ENCODE measurements around the gene POPDC2. TPM values are rescaled to one million over a fixed set of nuclear protein-coding genes. Genes with fewer than 3 reads are reported as not detected.

POPDC2 gene
- total and polyA plus RNA-seq, 2 experiments from 2014 or later, result 107 to 180 TPM

DNA sequence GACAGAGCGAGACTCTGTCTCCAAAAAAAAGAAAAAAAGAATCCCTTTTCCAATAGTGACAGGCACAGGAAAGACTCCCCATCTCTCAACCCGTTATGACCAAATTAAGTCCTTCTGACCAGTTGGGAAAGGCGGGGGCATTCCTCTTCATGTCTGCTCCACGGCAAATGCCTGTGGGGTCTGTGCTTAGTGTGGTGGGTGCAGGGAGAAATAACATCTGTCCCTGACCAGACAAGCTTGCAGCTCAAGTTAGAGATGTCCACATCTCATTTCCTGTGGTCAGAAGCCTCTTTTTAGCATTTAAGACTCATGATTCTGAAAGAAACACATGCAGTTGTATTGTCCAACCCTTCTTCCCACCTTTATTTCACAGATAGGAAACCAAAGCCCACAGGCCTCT, 46.5 kb downstream of the POPDC2 start:
- H3K36me3 ChIP-seq, result no peaks in the 10 kb centered on the region
- no peak overlapping the region for H3K4me3 ChIP-seq
- no peak overlapping the region for H3K27ac ChIP-seq
- H3K9me3 ChIP-seq (ENCODE audit: low read depth), result no peaks in the 10 kb centered on the region
- no peaks in the 10 kb centered on the region for H3K27me3 ChIP-seq
- no peaks in the 10 kb centered on the region for H3K4me1 ChIP-seq (ENCODE audit: low read depth)
- DNase-seq (ENCODE audit: low read depth in 1 of 2, low spot score in 1 of 2), result no peak
- no peak for TF ChIP-seq CTCF (IDR thresholded peaks at IDR 0.05; ENCODE audit: low read depth, low read length)

DNA sequence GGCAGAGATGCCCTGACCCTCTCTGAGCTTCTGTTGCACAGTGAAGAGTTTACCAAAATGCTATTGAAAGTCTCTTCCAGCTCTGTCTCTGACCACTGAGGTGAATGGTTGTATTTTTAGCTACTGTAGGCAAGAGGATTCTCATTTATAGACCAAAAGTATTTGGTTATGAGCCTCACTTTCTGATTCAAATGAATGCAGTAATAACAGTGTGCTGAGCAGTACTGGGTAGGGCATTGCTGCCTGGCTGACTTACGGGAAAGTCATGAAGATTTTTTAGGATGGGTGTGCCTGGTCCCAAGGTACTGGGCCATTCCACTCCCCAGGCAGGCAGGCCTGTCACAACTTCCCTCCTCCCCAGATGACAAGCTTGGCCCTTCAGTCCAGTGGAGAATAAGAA, 47.2 kb downstream of the POPDC2 start:
- no peak for DNase-seq (ENCODE audit: low read depth in 1 of 2, low spot score in 1 of 2)
- no peak for TF ChIP-seq CTCF (IDR thresholded peaks at IDR 0.05; ENCODE audit: low read depth, low read length)
- Histone ChIP-seq H3K27me3 (no peaks in the 10 kb centered on the region), H3K36me3 (no peaks in the 10 kb centered on the region), H3K4me1 (ENCODE audit: low read depth) (no peaks in the 10 kb centered on the region), H3K27ac (no peak overlapping the region), H3K4me3 (no peak overlapping the region), H3K9me3 (ENCODE audit: low read depth) (no peaks in the 10 kb centered on the region)

DNA sequence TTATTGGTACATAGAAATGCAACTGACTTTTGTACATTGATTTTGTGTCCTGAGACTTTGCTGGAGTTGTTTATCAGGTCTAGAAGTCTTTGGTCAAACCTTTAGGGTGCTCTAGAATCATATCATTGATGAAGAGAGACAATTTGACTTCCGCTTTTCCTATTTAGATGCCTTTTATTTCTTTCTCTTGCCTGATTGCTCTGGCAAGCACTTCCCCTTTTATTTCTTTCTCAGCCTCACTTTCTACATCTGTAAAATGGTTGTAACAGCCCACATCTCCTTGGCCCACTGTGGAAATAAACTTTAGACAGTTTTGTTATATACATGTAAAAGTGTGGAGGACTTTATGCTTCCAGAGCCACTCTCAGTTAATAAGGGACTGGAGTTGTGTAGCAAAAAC, 48.7 kb downstream of the POPDC2 start:
- H3K4me1 ChIP-seq (ENCODE audit: low read depth), result no peaks in the 10 kb centered on the region
- no peak for TF ChIP-seq CTCF (IDR thresholded peaks at IDR 0.05; ENCODE audit: low read depth, low read length)
- DNase-seq (ENCODE audit: low read depth in 1 of 2, low spot score in 1 of 2), result no peak
- H3K27ac ChIP-seq, result no peak overlapping the region
- H3K36me3 ChIP-seq, result no peaks in the 10 kb centered on the region
- no peaks in the 10 kb centered on the region for H3K27me3 ChIP-seq
- no peaks in the 10 kb centered on the region for H3K9me3 ChIP-seq (ENCODE audit: low read depth)
- H3K4me3 ChIP-seq, result no peak overlapping the region

DNA sequence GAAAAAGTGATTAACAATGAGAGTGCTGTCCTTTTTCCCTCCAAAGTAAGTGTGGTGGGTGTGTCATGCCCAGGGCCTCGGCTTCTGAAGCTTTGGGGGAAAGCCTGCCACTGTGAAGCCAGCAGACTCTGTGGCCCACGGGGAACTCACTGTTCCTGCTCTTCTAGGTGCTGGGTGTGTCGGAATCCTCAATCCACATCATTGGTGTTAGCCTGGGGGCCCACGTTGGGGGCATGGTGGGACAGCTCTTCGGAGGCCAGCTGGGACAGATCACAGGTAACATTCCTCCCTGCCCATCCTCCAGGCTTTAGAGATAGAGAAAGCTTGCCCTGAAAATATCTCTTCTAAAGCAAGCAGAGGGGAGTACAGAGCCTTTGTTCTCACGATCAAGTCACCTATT, 51.1 kb downstream of the POPDC2 start:
- TF ChIP-seq CTCF (IDR thresholded peaks at IDR 0.05; ENCODE audit: low read depth, low read length), result no peak
- H3K9me3 ChIP-seq (ENCODE audit: low read depth), result no peaks in the 10 kb centered on the region
- no peaks in the 10 kb centered on the region for H3K27me3 ChIP-seq
- H3K36me3 ChIP-seq, result no peaks in the 10 kb centered on the region
- no peak for DNase-seq (ENCODE audit: low read depth in 1 of 2, low spot score in 1 of 2)
- no peaks in the 10 kb centered on the region for H3K4me1 ChIP-seq (ENCODE audit: low read depth)
- H3K4me3 ChIP-seq, result no peak overlapping the region
- no peak overlapping the region for H3K27ac ChIP-seq

DNA sequence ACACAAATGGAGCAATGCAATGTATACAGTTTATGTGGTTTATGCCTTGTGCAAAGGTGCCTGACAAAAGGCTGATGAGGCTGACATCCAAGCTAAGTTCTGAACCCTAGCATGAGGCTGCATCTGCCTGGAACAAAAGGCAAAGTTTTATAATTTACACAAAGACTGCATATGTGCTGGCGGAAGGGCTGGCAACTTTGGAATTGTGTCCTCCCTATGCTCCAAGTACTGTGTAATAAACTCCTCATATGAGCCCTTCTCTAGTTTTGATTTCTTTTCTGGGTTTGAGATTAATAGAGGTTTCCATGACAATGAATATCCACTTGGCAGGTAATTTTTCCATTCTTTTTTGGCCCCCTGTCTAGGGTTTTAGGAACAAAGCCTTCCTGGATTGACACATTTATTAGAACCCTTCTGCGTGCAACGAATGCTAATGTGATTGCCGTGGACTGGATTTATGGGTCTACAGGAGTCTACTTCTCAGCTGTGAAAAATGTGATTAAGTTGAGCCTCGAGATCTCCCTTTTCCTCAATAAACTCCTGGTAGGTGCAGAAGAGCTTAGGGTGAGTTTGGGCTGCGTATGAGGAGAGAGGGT, 51.9 kb downstream of the POPDC2 start:
- H3K27ac ChIP-seq, result no peak overlapping the region
- no peak for DNase-seq (ENCODE audit: low read depth in 1 of 2, low spot score in 1 of 2)

More for the DNA sequence above, 51.9 kb downstream of the POPDC2 start:
- Histone ChIP-seq H3K4me3 (no peak overlapping the region), H3K4me1 (ENCODE audit: low read depth) (no peaks in the 10 kb centered on the region), H3K9me3 (ENCODE audit: low read depth) (no peaks in the 10 kb centered on the region), H3K36me3 (no peaks in the 10 kb centered on the region), H3K27me3 (no peaks in the 10 kb centered on the region)
- no peak for TF ChIP-seq CTCF (IDR thresholded peaks at IDR 0.05; ENCODE audit: low read depth, low read length)

Measured in cardiac muscle cell (in vitro differentiated cells and primary cell).